DOHH2 (cell line): Measurements from ENCODE around the gene INHBB.

ENCODE experiments used
- CTCF ChIP-seq: fragments of 200-600 bp; sonication (generic); IDR thresholded peaks from one replicate; pipeline ENCODE4 v1.5.1; 2014; ENCODE audit warnings: antibody characterized with exemption, mild to moderate bottlenecking, low read depth, low read length; ENCODE audit not compliant: poor library complexity, severe bottlenecking
- EZH2phosphoT487 ChIP-seq: fragments of 200-600 bp; sonication (generic); IDR thresholded peaks from 2 replicates; pipeline ENCODE4 v1.6.1; 2017; ENCODE audit warnings: borderline replicate concordance, mild to moderate bottlenecking, antibody characterized with exemption, low read length, moderate library complexity, mixed read lengths

DNA sequence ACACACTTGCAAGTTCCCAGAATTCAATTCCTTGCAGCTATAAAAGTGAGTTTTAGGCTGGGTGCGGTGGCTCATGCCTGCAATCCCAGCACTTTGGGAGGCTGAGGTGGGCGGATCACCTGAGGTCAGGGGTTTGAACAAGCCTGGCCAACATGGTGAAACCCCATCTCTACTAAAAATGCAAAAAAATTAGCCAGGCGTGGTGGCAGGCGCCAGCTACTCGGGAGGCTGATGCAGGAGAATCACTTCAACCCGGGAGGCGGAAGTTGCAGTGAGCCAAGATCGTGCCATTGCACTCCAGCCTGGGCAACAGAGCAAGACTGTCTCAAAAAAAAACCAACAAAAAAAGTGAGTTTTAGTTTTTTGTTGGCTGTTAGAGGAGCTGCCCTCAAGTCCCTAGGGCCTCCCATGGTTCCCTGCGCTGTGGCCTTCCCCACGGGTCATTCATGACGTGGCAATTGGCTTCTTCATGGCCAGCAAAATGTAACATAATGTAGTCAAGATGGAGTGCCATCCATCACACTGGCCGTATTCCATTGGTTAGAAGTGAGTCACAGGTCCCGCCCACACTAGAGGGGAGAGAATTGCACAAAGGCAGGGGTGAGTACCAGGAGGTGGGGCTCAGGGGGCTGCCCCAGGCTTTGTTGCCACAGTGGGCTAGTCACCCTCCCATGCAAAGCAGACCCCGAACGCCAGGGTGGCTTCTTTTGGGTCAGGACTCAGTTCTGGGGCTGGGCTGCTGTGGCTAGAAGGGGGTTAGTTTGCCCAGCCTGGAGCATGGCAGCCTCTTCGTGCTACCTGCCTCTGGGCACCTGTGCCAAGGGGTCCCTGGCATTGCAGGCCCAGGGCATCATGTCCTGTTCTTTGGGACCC is 37.7 kb upstream of the INHBB start:
- TF ChIP-seq CTCF (no peak), EZH2phosphoT487 (no peak)
